IMR-90 (cell line): ENCODE measurements around the gene ADAM12. TPM values are rescaled to one million over a fixed set of nuclear protein-coding genes. Genes with fewer than 3 reads are reported as not detected.
A peak's percentile ranks its signal among the peaks of the same experiment; 100 is the strongest.

ENCODE experiments used
- ATAC-seq: fragments of 200-7000 bp; cut with Tn5 transposase; 2 replicates; pipeline ENCODE4 v1.9.1; 2020; ENCODE audit warnings: low read depth, mild to moderate bottlenecking, moderate library complexity
- BruUV-seq: library from RNA; stranded (reverse); fragments of 400-500 nt; replicated peaks from 2 replicates; lab custom pipeline; 2021; lab: Mats Ljungman, UMichigan
- CTCF ChIA-PET: fragments of 300-600 bp; formaldehyde crosslinking; extraction: SDS; loops from one replicate; lab custom pipeline; 2021; ENCODE audit warnings: antibody characterized with exemption; lab: Yijun Ruan, JAX
- POLR2A ChIA-PET: fragments of 300-600 bp; sonication (Branson Sonifier 250); formaldehyde crosslinking; loops from one replicate; lab custom pipeline; 2022; ENCODE audit warnings: antibody characterized with exemption; ENCODE audit not compliant: unreplicated experiment; lab: Charles Lee
- DNase-seq: peaks from one replicate; pipeline ENCODE4 v3.0.0; 2013
- H2AFZ ChIP-seq: replicated peaks from 2 replicates; pipeline ENCODE3; 2013; ENCODE audit warnings: low read length, mild to moderate bottlenecking; ENCODE audit not compliant: poor library complexity
- H2AK5ac ChIP-seq: 2 replicates; pipeline ENCODE4 v1.6.1; 2013; ENCODE audit warnings: low read depth, low read length, inconsistent platforms
- H2AK9ac ChIP-seq: replicated peaks from 2 replicates; pipeline ENCODE3; 2013; ENCODE audit warnings: mild to moderate bottlenecking, low read depth, low read length, moderate library complexity; ENCODE audit not compliant: poor library complexity
- H2BK120ac ChIP-seq: 2 replicates; pipeline ENCODE4 v1.6.1; 2013; ENCODE audit warnings: low read depth, low read length, inconsistent platforms
- H2BK15ac ChIP-seq: 3 replicates; pipeline ENCODE4 v1.6.1; 2013; ENCODE audit warnings: low read depth, low read length, inconsistent platforms
- H2BK20ac ChIP-seq: 2 replicates; pipeline ENCODE4 v1.6.1; 2013; ENCODE audit warnings: low read depth, mild to moderate bottlenecking, inconsistent platforms, low read length, moderate library complexity
- H2BK5ac ChIP-seq: 2 replicates; pipeline ENCODE4 v1.6.1; 2013; ENCODE audit warnings: mild to moderate bottlenecking, low read depth, low read length, inconsistent platforms; ENCODE audit not compliant: poor library complexity, severe bottlenecking
- H3K14ac ChIP-seq: replicated peaks from 2 replicates; pipeline ENCODE4 v1.6.1; 2013; ENCODE audit warnings: low read depth, low read length, inconsistent platforms
- H3K18ac ChIP-seq: 2 replicates; pipeline ENCODE4 v1.6.1; 2013; ENCODE audit warnings: low read depth, low read length, control low read depth
- H3K23ac ChIP-seq: 2 replicates; pipeline ENCODE4 v1.6.1; 2013; ENCODE audit warnings: low read depth, low read length, inconsistent platforms
- H3K27ac ChIP-seq: 2 replicates; pipeline ENCODE4 v1.5.1; 2013; ENCODE audit warnings: mild to moderate bottlenecking, control low read depth, low read length; ENCODE audit not compliant: insufficient read depth
- H3K27me3 ChIP-seq: 2 replicates; pipeline ENCODE4 v1.6.1; 2013; ENCODE audit warnings: low read length; ENCODE audit not compliant: control insufficient read depth, insufficient read depth
- H3K36me3 ChIP-seq: 2 replicates; pipeline ENCODE4 v1.6.1; 2013; ENCODE audit warnings: low read length, mixed read lengths; ENCODE audit not compliant: control insufficient read depth, insufficient read depth
- H3K4ac ChIP-seq: 2 replicates; pipeline ENCODE4 v1.6.1; 2013; ENCODE audit warnings: low read depth, low read length, inconsistent platforms
- H3K4me1 ChIP-seq: 2 replicates; pipeline ENCODE4 v1.6.1; 2013; ENCODE audit warnings: low read length, mixed read lengths; ENCODE audit not compliant: control insufficient read depth, insufficient read depth
- H3K4me2 ChIP-seq: 2 replicates; pipeline ENCODE4 v1.6.1; 2013; ENCODE audit warnings: low read depth, mild to moderate bottlenecking, control low read depth, low read length, moderate library complexity
- H3K4me3 ChIP-seq: 2 replicates; pipeline ENCODE4 v1.5.1; 2013; ENCODE audit warnings: low read depth, mild to moderate bottlenecking, control low read depth, low read length, moderate library complexity; ENCODE audit not compliant: insufficient read depth
- H3K56ac ChIP-seq: 2 replicates; pipeline ENCODE4 v1.6.1; 2013; ENCODE audit warnings: low read length, inconsistent platforms; ENCODE audit not compliant: insufficient read depth; ENCODE audit errors: extremely low read depth
- H3K79me1 ChIP-seq, 2 experiments: 2 replicates each; pipeline ENCODE4 v1.6.1; 2013; ENCODE audit warnings: low read length in 2 of 2, inconsistent platforms in 1 of 2, low read depth in 1 of 2
- H3K9ac ChIP-seq: 2 replicates; pipeline ENCODE4 v1.6.1; 2013; ENCODE audit warnings: low read depth, low read length, control low read depth
- H3K9me1 ChIP-seq: 2 replicates; pipeline ENCODE4 v1.6.1; 2013; ENCODE audit warnings: low read length, inconsistent platforms; ENCODE audit not compliant: insufficient read depth
- H3K9me3 ChIP-seq: 2 replicates; pipeline ENCODE4 v1.6.1; 2013; ENCODE audit warnings: low read length; ENCODE audit not compliant: control insufficient read depth, insufficient read depth
- H4K20me1 ChIP-seq: 2 replicates; pipeline ENCODE4 v1.6.1; 2013; ENCODE audit warnings: low read length, inconsistent platforms; ENCODE audit not compliant: insufficient read depth
- H4K5ac ChIP-seq: 2 replicates; pipeline ENCODE4 v1.6.1; 2013; ENCODE audit warnings: mild to moderate bottlenecking, low read depth, low read length, control low read depth
- H4K8ac ChIP-seq, 2 experiments: 2 replicates each; pipeline ENCODE4 v1.6.1; 2013; ENCODE audit warnings: low read depth in 2 of 2, low read length in 2 of 2, control low read depth in 1 of 2, inconsistent platforms in 1 of 2
- H4K91ac ChIP-seq: 2 replicates; pipeline ENCODE4 v1.6.1; 2013; ENCODE audit warnings: low read depth, low read length, inconsistent platforms; ENCODE audit not compliant: insufficient read depth
- BHLHE40 ChIP-seq: fragments of 150-350 bp; IDR thresholded peaks from 2 replicates; pipeline ENCODE4 v1.6.1; 2016; ENCODE audit warnings: mild to moderate bottlenecking, low read depth, low read length
- CEBPB ChIP-seq: IDR thresholded peaks from 2 replicates; pipeline ENCODE4 v1.6.1; 2012; ENCODE audit warnings: low read depth, low read length, improper control_type of control experiment
- FOS ChIP-seq: fragments of 150-350 bp; IDR thresholded peaks from 2 replicates; pipeline ENCODE4 v1.6.1; 2016; ENCODE audit warnings: low read depth, low read length
- MAFK ChIP-seq: IDR thresholded peaks from 2 replicates; pipeline ENCODE4 v1.6.1; 2012; ENCODE audit warnings: low read depth, low read length, improper control_type of control experiment
- MAZ ChIP-seq: IDR thresholded peaks from 2 replicates; pipeline ENCODE4 v1.6.1; 2012; ENCODE audit warnings: low read depth, mild to moderate bottlenecking, low read length, improper control_type of control experiment, moderate library complexity, borderline replicate concordance
- NFE2L2 ChIP-seq: fragments of 150-350 bp; IDR thresholded peaks from 2 replicates; pipeline ENCODE4 v1.6.1; 2016; ENCODE audit warnings: low read depth, mild to moderate bottlenecking, low read length
- POLR2A ChIP-seq: IDR thresholded peaks from 2 replicates; pipeline ENCODE4 v1.6.1; 2012; ENCODE audit warnings: mild to moderate bottlenecking, low read depth, low read length
- RAD21 ChIP-seq: IDR thresholded peaks from 2 replicates; pipeline ENCODE4 v1.6.1; 2012; ENCODE audit warnings: low read length, improper control_type of control experiment
- RCOR1 ChIP-seq: IDR thresholded peaks from 2 replicates; pipeline ENCODE4 v1.6.1; 2012; ENCODE audit warnings: mild to moderate bottlenecking, low read length, improper control_type of control experiment; ENCODE audit not compliant: insufficient replicate concordance
- SMC3 ChIP-seq: fragments of 150-350 bp; IDR thresholded peaks from 2 replicates; pipeline ENCODE4 v1.6.1; 2016; ENCODE audit warnings: low read depth, mild to moderate bottlenecking, antibody characterized with exemption, low read length, moderate library complexity
- WGBS, 2 experiments: methylation state at CpG; one replicate each; pipeline versions ENCODE4 v1.1.5 to v1.1.7; 2013; ENCODE audit warnings: missing lambda C conversion rate in 2 of 2; ENCODE audit not compliant: insufficient read length in 1 of 2; ENCODE audit errors: extremely low coverage in 2 of 2; 5-methylcytosine and 5-hydroxymethylcytosine counted together
- dilution Hi-C: fragments of 300-500 bp; cut with HindIII; formaldehyde crosslinking; loops from one replicate; pipeline ENCODE4 v1.14.3; 2018; ENCODE audit warnings: low sequenced_read_pairs; ENCODE audit not compliant: unreplicated experiment
- in situ Hi-C: fragments of 300-500 bp; cut with MboI; formaldehyde crosslinking; loops from 3 replicates; pipeline ENCODE4 v1.14.3; 2019; ENCODE audit warnings: low sequenced_read_pairs, inconsistent platforms, mixed read lengths
- intact Hi-C: fragments of 100-400 bp; cut with micrococcal nuclease; formaldehyde crosslinking; loops from 2 replicates; pipeline ENCODE4 v1.10.0; 2022
- polyA plus RNA-seq, 3 experiments: library from polyadenylated mRNA; depleted of rRNA; stranded (reverse); fragments of >200 nt; gene quantifications; 2 replicates each; pipeline ENCODE4 v1.2.3, GENCODE V29; 2012; ENCODE audit warnings: low replicate concordance in 1 of 3
- total RNA-seq: library from RNA; depleted of rRNA; stranded (reverse); fragments of >200 nt; gene quantifications from 2 replicates; pipeline ENCODE4 v1.2.3, GENCODE V29; 2012
- TF ChIP-seq, protein P1 (sequence below): fragments of 150-350 bp; IDR thresholded peaks from 2 replicates; pipeline ENCODE4 v1.6.1; 2017; ENCODE audit warnings: mild to moderate bottlenecking, antibody characterized with exemption, low read length, low read depth
- TF ChIP-seq, protein P2 (sequence below): conservative IDR thresholded peaks from 2 replicates; pipeline ENCODE4 v1.5.1; 2012; ENCODE audit warnings: mild to moderate bottlenecking, low read depth, low read length, improper control_type of control experiment
- TF ChIP-seq, protein P3 (sequence below): fragments of 150-350 bp; IDR thresholded peaks from 2 replicates; pipeline ENCODE4 v1.6.1; 2016; ENCODE audit warnings: low read depth, mild to moderate bottlenecking, low read length, moderate library complexity, borderline replicate concordance

ADAM12 gene
- total and polyA plus RNA-seq, 2 of the 4 experiments (the other 2 are of a cell fraction) = 9.6 to 10.2 TPM

DNA sequence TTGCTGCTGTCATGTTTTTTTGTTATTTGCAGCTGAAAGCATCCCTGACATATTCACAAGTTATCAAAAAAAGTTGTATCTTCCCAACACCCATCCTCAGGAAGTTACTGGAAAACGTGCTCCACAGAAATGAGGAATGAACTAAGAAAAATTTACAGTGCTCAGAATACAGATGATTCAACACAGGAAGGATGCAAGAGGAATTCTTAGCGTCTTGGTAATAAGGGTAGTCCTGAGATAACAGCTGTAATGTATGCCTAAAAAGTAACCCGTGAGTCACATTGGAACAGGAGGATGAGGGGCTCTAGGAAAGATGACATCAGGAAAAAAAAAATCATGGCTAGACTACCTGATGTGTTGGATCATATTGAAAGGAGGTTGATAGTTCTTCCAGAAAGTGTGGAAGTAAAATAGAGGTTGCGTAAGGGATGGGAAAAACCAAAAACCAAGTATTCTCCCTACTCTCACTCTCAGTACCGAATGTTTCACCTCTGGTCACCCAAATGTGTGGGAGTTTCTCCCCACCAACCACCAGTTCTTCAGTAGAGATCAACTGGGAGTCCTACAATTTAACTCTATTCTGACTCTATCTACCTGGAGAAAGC lies 3.9 kb downstream of the ADAM12 start:
- Histone ChIP-seq H2BK15ac (0 out of 3 replicates have a peak overlapping the region, but pooled peaks have one; percentile 17), H2AFZ (no peak overlapping the region), H3K9ac (no peak overlapping the region), H2AK9ac (peak overlapping the region; percentile 18), H2AK5ac (peak overlapping the region; percentile 44; the same call in 1 of the 2 replicates), H3K18ac (peak overlapping the region; percentile 93; the same call in 1 of the 2 replicates), H3K36me3 (no peaks in the 10 kb centered on the region; the same call in 1 of the 2 replicates), H3K4me3 (no peak overlapping the region), H4K20me1 (no peaks in the 10 kb centered on the region), H2BK120ac (peak overlapping the region; percentile 78; the same call in 1 of the 2 replicates), H3K4me2 (peak overlapping the region; percentile 52; the same call in 1 of the 2 replicates), H3K27me3 (no peaks in the 10 kb centered on the region; the same call in 1 of the 2 replicates), H3K14ac (peak overlapping the region; percentile 25; the same call in 1 of the 2 replicates), H3K56ac (no peak overlapping the region), H4K91ac (peak overlapping the region; percentile 29; the same call in 1 of the 2 replicates), H2BK5ac (peak overlapping the region; percentile 71), H3K4ac (peak overlapping the region; percentile 69; the same call in 1 of the 2 replicates), H3K23ac (no peak overlapping the region), H3K9me3 (no peaks in the 10 kb centered on the region), H3K79me1 (no peaks in the 10 kb centered on the region), H2BK20ac (peak overlapping the region; percentile 89), H3K4me1 (peaks cover 10% of the 10 kb centered on the region), H3K9me1 (no peaks in the 10 kb centered on the region), H4K8ac (peak overlapping the region; percentile 48 to 49; a peak in 3 of 4 replicates), H4K5ac (peak overlapping the region; percentile 74; the same call in 1 of the 2 replicates), H3K27ac (peak overlapping the region; percentile 27)
- intact Hi-C loops (loop anchor here (10.0 kb wide), 2 partner anchors 190 to 320 kb away; no protein-coding TSS in a partner anchor), dilution Hi-C loops (no loop called here), in situ Hi-C loops (no loop called here)
- peak; percentile 96 for DNase-seq
- TF ChIP-seq POLR2A (no peak), RCOR1 (peak; percentile 40), MAZ (no peak), RAD21 (peak; percentile 31; the same call in 1 of the 2 replicates), FOS (peak; percentile 88), MAFK (no peak; the same call in 1 of the 2 replicates), CEBPB (peak; percentile 91), BHLHE40 (peak; percentile 94), NFE2L2 (0 out of 2 replicates have a peak, but pooled peaks have one; percentile 16), SMC3 (peak; percentile 14; the same call in 1 of the 2 replicates)
- TF ChIP-seq, protein P1, sequence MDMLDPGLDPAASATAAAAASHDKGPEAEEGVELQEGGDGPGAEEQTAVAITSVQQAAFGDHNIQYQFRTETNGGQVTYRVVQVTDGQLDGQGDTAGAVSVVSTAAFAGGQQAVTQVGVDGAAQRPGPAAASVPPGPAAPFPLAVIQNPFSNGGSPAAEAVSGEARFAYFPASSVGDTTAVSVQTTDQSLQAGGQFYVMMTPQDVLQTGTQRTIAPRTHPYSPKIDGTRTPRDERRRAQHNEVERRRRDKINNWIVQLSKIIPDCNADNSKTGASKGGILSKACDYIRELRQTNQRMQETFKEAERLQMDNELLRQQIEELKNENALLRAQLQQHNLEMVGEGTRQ = no peak
- TF ChIP-seq, protein P2, sequence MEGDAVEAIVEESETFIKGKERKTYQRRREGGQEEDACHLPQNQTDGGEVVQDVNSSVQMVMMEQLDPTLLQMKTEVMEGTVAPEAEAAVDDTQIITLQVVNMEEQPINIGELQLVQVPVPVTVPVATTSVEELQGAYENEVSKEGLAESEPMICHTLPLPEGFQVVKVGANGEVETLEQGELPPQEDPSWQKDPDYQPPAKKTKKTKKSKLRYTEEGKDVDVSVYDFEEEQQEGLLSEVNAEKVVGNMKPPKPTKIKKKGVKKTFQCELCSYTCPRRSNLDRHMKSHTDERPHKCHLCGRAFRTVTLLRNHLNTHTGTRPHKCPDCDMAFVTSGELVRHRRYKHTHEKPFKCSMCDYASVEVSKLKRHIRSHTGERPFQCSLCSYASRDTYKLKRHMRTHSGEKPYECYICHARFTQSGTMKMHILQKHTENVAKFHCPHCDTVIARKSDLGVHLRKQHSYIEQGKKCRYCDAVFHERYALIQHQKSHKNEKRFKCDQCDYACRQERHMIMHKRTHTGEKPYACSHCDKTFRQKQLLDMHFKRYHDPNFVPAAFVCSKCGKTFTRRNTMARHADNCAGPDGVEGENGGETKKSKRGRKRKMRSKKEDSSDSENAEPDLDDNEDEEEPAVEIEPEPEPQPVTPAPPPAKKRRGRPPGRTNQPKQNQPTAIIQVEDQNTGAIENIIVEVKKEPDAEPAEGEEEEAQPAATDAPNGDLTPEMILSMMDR = no peak
- TF ChIP-seq, protein P3, sequence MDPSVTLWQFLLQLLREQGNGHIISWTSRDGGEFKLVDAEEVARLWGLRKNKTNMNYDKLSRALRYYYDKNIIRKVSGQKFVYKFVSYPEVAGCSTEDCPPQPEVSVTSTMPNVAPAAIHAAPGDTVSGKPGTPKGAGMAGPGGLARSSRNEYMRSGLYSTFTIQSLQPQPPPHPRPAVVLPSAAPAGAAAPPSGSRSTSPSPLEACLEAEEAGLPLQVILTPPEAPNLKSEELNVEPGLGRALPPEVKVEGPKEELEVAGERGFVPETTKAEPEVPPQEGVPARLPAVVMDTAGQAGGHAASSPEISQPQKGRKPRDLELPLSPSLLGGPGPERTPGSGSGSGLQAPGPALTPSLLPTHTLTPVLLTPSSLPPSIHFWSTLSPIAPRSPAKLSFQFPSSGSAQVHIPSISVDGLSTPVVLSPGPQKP = no peak
- BruUV-seq = no TSS peak
- CTCF ChIA-PET = interaction anchor here (0.9 kb wide), 1 partner anchor 408 kb away, joined by 3 read pairs; no protein-coding TSS in a partner anchor
- POLR2A ChIA-PET = no interaction called here
- 0% methylated on average over 1 of the region's 5 CpGs; no CpG with 5 or more reads in 1 of the 2 experiments for WGBS, 2 experiments
- ATAC-seq = peak; percentile 42
